Heart left ventricle (tissue), 16 donors: ENCODE data around the gene ARSG. TPM values are rescaled to one million over a fixed set of nuclear protein-coding genes. Genes with fewer than 3 reads are reported as not detected.
A peak's percentile ranks its signal among the peaks of the same experiment; 100 is the strongest.

Experiments
- ATAC-seq, 4 donors: fragments of 200-7000 bp; cut with Tn5 transposase; one replicate each; pipeline ENCODE4 v1.9.1; 2020 to 2022; ENCODE audit warnings: moderate library complexity in 4 of 4, mild to moderate bottlenecking in 3 of 4, moderate number of reproducible peaks in 1 of 4
- DNase-seq, 5 donors: peaks; one replicate each; pipeline ENCODE4 v3.0.0-alpha.2; 2020
- H3K27ac ChIP-seq, 12 donors: fragments of 200-600 bp; sonication (generic) in 4 of 12; one replicate each; pipeline versions ENCODE4 v1.5.0 to v1.8.0; 2016 to 2022; ENCODE audit warnings: mild to moderate bottlenecking in 2 of 12
- H3K27me3 ChIP-seq, 9 donors: fragments of 200-600 bp; sonication (generic) in 2 of 9; one replicate each; pipeline versions ENCODE4 v1.5.1 to v1.8.0; 2016 to 2022; ENCODE audit warnings: mild to moderate bottlenecking in 3 of 9
- H3K36me3 ChIP-seq, 9 donors: fragments of 200-600 bp; sonication (generic) in 2 of 9; one replicate each; pipeline versions ENCODE4 v1.5.0 to v1.8.0; 2018 to 2022; ENCODE audit warnings: mild to moderate bottlenecking in 2 of 9
- H3K4me1 ChIP-seq, 12 donors: fragments of 200-600 bp; sonication (generic) in 4 of 12; one replicate each; pipeline versions ENCODE4 v1.5.0 to v1.8.0; 2016 to 2022; ENCODE audit warnings: mild to moderate bottlenecking in 3 of 12
- H3K4me3 ChIP-seq, 12 donors: fragments of 200-600 bp; sonication (generic) in 4 of 12; one replicate each; pipeline versions ENCODE4 v1.5.0 to v1.8.0; 2017 to 2022; ENCODE audit warnings: mild to moderate bottlenecking in 9 of 12, moderate library complexity in 4 of 12
- H3K9me3 ChIP-seq, 12 donors: fragments of 200-600 bp; sonication (generic) in 4 of 12; one replicate each; pipeline versions ENCODE4 v1.5.0 to v1.8.0; 2016 to 2022; ENCODE audit warnings: mild to moderate bottlenecking in 1 of 12
- POLR2A ChIP-seq, 2 donors: fragments of 450-650 bp; IDR thresholded peaks; one replicate each; pipeline ENCODE4 v1.6.1; 2017; ENCODE audit warnings: antibody characterized with exemption in 2 of 2, mild to moderate bottlenecking in 2 of 2, moderate library complexity in 2 of 2
- WGBS, 4 donors: extraction: QIAGEN DNeasy Blood & Tissue Kit in 2 of 4; methylation state at CpG; one replicate each; pipeline versions ENCODE4 v1.1.5 to v1.1.7; 2013 to 2018; 5-methylcytosine and 5-hydroxymethylcytosine counted together
- intact Hi-C, 10 donors: fragments of 100-400 bp; cut with DNase I; formaldehyde crosslinking; loops; one replicate each; pipeline versions ENCODE4 v1.11.1 to v1.14.2; 2022
- polyA plus RNA-seq, 2 donors: library from polyadenylated mRNA; stranded (reverse); fragments of 200-250 nt; gene quantifications; one replicate each; pipeline ENCODE4 v1.2.3, GENCODE V29; 2013
- total RNA-seq, 9 donors: library from RNA; depleted of rRNA in 2 of 9; stranded (reverse); fragments of >200 nt in 2 of 9; fragmentation: NEBNext Ultra II Directional in 3 of 9; extraction: Animal tissue kit (Norgen Biotek cat#: 25700) in 3 of 9; gene quantifications; one replicate each; pipeline versions ENCODE4 v1.1.0 to v1.2.4, GENCODE V29; 2016 to 2023
- TF ChIP-seq, protein P1 (sequence below), 12 donors: fragments of 200-600 bp; sonication (generic) in 4 of 12; IDR thresholded peaks; one replicate each; pipeline versions ENCODE4 v1.5.0 to v1.8.0; 2018 to 2022; ENCODE audit warnings: antibody characterized with exemption in 12 of 12, mild to moderate bottlenecking in 5 of 12
- donor health status: ischemic (EF 13 %, LVEDD 7.1; RV severe dilation, severe dysfunction).
- donor health status: healthy with polysubstance abuse.
- donor health status: DM: no; HTN: yes; CAD: no.
- donor health status: DM: no; HTN: no; CAD: no.
- donor health status: ischemic (EF 25% LVEDD 6.9; RV normal size, moderate dysfunction).
- donor health status: ischemic (EF 25% LVEDD 5.7; RV mildly dilated, moderate dysfunction).
- donor health status: healthy.
- donor health status: DM: yes; HTN: yes; CAD: no.
- donor health status: ischemic (EF 35%, LVEDD 5.7; RV mildly dilated, moderate dysfunction).
- donor health status: nonischemic (EF 11% LVEDD 7.7; RV severe dilation, severe dysfunction).
- donor health status: DM: yes; HTN: yes; CAD: no.
- donor health status: PGD.
- donor health status: ischemic (EF 29% LVEDD 5.4; RV normal size, mild dysfunction).
- donor health status: nonischemic (EF 23%, LVEDD 6.1; RV moderate dilation, normal function).

ARSG gene
- total and polyA plus RNA-seq, 11 donors = 1.2 to 4.9 (median 3.3) TPM

DNA sequence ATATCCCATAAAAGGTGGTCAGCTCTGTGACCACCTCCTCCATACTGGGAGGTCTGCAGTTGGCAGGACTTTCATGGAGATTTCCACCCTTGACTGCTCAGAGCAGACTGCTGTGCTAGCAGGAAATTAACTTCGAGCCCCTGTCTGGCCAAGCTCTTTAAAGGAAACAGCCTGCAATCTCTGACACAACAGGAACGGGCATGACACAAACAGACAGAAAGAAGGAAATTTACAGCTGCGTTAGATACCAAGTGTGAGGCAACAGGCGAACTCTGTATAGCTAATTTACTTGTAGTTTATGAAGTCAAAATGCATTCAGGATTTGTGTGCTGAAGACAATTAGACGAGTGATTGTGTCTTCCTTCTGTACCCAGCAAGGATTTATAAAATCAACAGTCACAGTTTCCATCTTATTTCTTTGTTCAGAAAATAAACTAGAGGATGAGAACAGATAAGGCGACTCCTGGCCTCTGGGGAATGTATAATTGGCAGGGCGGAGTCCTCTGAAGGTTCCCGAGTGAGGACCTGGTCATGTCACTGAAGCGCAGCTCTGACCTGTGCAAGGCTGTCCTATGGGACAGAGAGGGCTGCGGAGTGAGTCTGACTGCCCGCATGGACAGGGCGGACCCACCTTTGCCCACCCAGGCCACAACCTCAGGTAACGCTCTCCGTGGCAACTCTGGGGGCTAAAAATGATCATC is 149.9 kb downstream of the ARSG start:
- Histone ChIP-seq H3K9me3 (no peaks in the 10 kb centered on the region), H3K27me3 (no peaks in the 10 kb centered on the region), H3K36me3 (peaks cover 0 to 80% (median 55%) of the 10 kb centered on the region in 9 donors), H3K4me3 (no peak overlapping the region), H3K27ac (peak overlapping the region in 10 of 12 donors; percentile 54 to 90 (median 71)), H3K4me1 (peaks cover 3 to 84% (median 55%) of the 10 kb centered on the region in 12 donors)
- ATAC-seq (peak in 2 of 4 donors; percentile 18 to 25), DNase-seq (no peak)
- TF ChIP-seq, protein P1, sequence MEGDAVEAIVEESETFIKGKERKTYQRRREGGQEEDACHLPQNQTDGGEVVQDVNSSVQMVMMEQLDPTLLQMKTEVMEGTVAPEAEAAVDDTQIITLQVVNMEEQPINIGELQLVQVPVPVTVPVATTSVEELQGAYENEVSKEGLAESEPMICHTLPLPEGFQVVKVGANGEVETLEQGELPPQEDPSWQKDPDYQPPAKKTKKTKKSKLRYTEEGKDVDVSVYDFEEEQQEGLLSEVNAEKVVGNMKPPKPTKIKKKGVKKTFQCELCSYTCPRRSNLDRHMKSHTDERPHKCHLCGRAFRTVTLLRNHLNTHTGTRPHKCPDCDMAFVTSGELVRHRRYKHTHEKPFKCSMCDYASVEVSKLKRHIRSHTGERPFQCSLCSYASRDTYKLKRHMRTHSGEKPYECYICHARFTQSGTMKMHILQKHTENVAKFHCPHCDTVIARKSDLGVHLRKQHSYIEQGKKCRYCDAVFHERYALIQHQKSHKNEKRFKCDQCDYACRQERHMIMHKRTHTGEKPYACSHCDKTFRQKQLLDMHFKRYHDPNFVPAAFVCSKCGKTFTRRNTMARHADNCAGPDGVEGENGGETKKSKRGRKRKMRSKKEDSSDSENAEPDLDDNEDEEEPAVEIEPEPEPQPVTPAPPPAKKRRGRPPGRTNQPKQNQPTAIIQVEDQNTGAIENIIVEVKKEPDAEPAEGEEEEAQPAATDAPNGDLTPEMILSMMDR (IDR thresholded peaks at IDR 0.05) = no peak
- no peak for TF ChIP-seq POLR2A (IDR thresholded peaks at IDR 0.05)
- intact Hi-C loops = no loop called here
- 56 to 63% (median 58%) methylated on average over 14 of the region's 14 CpGs for WGBS, 4 donors

DNA sequence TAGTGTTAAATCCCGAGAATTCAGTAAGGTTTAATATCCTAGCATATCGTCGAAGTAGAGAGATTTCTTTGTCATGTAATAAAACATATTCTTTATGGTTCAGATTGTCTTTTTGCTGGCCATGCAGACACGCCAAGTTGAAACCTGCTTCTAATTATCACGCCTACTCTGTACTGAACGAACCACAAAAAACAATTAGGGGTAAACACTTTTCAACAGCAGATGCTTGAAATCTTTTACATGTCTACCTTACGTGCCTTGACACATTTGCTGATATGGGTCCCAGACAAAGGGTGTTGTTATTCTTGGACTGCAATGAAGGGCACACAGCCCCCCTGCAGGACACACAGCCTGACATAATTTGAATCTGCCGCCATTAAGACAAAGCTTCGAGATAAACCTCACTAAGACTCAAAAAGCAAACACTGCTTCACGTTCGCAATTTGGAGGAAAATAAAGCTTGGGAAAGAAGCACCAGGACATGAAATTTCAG is 152.7 kb downstream of the ARSG start:
- no peak for DNase-seq
- H3K27ac ChIP-seq = peak overlapping the region; percentile 15 to 90 (median 70)
- H3K36me3 ChIP-seq = peaks cover 0 to 96% (median 82%) of the 10 kb centered on the region in 9 donors
- TF ChIP-seq, protein P1 (IDR thresholded peaks at IDR 0.05) = no peak
- TF ChIP-seq POLR2A (IDR thresholded peaks at IDR 0.05) = no peak
- peak in 1 of 4 donors; percentile 9 for ATAC-seq
- intact Hi-C loops = no loop called here
- no peaks in the 10 kb centered on the region for H3K27me3 ChIP-seq
- no peaks in the 10 kb centered on the region for H3K9me3 ChIP-seq
- H3K4me1 ChIP-seq = peaks cover 3 to 71% (median 40%) of the 10 kb centered on the region in 12 donors
- WGBS, 4 donors = 66 to 70% (median 67%) methylated on average over 11 of the region's 11 CpGs
- H3K4me3 ChIP-seq = no peak overlapping the region

DNA sequence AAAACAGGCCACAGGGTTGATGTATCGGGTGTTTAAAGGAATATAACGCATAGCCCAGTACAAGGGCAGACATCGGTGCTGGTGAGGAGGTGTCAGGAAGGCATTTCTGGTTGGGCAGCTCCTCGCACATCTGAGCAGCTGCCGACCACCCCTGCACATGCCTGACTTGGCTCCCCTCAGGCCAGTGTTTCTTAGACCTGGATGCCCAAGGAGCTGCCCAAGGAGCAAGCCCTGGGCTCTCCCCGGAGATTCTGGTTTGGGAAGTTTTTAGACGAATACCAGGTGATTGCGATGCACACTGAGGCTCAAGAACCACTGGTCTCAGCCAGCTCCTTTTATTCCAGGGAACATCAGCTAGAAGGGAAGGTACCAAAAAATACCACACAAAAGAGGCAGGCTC is 154.4 kb downstream of the ARSG start:
- peak overlapping the region in 6 of 12 donors; percentile 16 to 79 (median 43) for H3K27ac ChIP-seq
- H3K4me1 ChIP-seq = peaks cover 3 to 55% (median 29%) of the 10 kb centered on the region in 12 donors
- TF ChIP-seq POLR2A (IDR thresholded peaks at IDR 0.05) = no peak
- TF ChIP-seq, protein P1 (IDR thresholded peaks at IDR 0.05) = no peak
- H3K27me3 ChIP-seq = no peaks in the 10 kb centered on the region
- WGBS, 4 donors = 76 to 90% (median 83%) methylated on average over 7 to 8 of the region's 8 CpGs
- no peak for ATAC-seq
- intact Hi-C loops = no loop called here
- H3K4me3 ChIP-seq = no peak overlapping the region
- DNase-seq = no peak
- peaks cover 0 to 98% (median 86%) of the 10 kb centered on the region in 9 donors for H3K36me3 ChIP-seq
- H3K9me3 ChIP-seq = no peaks in the 10 kb centered on the region

DNA sequence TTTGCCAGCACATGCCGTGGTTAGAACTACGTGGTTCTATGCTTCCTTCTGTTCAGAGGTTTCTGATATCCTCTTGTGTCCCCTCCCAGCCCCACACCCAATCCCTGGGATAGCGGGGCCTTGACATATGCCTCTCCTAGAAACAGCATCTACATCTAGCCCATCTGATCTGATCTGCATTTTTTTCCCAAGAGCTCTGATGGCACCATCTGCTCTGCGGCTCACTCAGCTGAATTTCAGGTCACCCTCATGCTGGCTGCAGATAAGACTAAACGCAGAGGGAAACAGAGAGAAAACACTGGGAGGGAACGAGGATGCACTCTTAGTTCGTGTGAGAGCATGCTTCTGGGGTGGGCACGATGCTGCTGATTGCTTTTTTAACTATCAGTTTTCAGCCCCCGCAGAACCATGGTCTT is 155.3 kb downstream of the ARSG start:
- H3K9me3 ChIP-seq = no peaks in the 10 kb centered on the region
- H3K36me3 ChIP-seq = peaks cover 0 to 98% (median 89%) of the 10 kb centered on the region in 9 donors
- WGBS, 4 donors = 73 to 80% (median 76%) methylated on average over 9 of the region's 9 CpGs
- peak overlapping the region in 3 of 12 donors; percentile 4 to 79 (median 49) for H3K27ac ChIP-seq
- intact Hi-C loops = no loop called here
- DNase-seq (no peak), ATAC-seq (no peak)
- no peaks in the 10 kb centered on the region for H3K27me3 ChIP-seq
- H3K4me1 ChIP-seq = peaks cover 0 to 51% (median 19%) of the 10 kb centered on the region in 12 donors
- H3K4me3 ChIP-seq = no peak overlapping the region
- TF ChIP-seq, protein P1 (IDR thresholded peaks at IDR 0.05) = no peak
- TF ChIP-seq POLR2A (IDR thresholded peaks at IDR 0.05) = no peak
